Duodenal mucosa (tissue), 2 donors: ENCODE data around the gene AP1B1.

Source experiments
- H3K27ac ChIP-seq: one replicate; pipeline ENCODE4 v1.7.0; 2013; ENCODE audit warnings: low read depth, low read length
- H3K27me3 ChIP-seq, 2 donors: one replicate each; pipeline ENCODE4 v1.7.0; 2013; ENCODE audit warnings: low read length in 2 of 2, control low read depth in 1 of 2; ENCODE audit not compliant: insufficient read depth in 2 of 2, control insufficient read depth in 1 of 2
- H3K36me3 ChIP-seq, 2 donors: one replicate each; pipeline ENCODE4 v1.7.0; 2013; ENCODE audit warnings: low read length in 2 of 2, control low read depth in 1 of 2; ENCODE audit not compliant: insufficient read depth in 2 of 2, control insufficient read depth in 1 of 2
- H3K4me1 ChIP-seq, 2 donors: one replicate each; pipeline ENCODE4 v1.7.0; 2013; ENCODE audit warnings: low read length in 2 of 2, control low read depth in 1 of 2; ENCODE audit not compliant: insufficient read depth in 2 of 2, control insufficient read depth in 1 of 2
- H3K4me3 ChIP-seq, 2 donors: one replicate each; pipeline ENCODE4 v1.7.0; 2013; ENCODE audit warnings: low read length in 2 of 2, low read depth in 1 of 2
- H3K9ac ChIP-seq, 2 donors: one replicate each; pipeline ENCODE4 v1.7.0; 2013; ENCODE audit warnings: low read length in 2 of 2, low read depth in 1 of 2
- H3K9me3 ChIP-seq, 2 donors: one replicate each; pipeline ENCODE4 v1.7.0; 2013; ENCODE audit warnings: low read length in 2 of 2, control low read depth in 1 of 2; ENCODE audit not compliant: control insufficient read depth in 1 of 2

AP1B1 gene

GRCh38 chr22:29302681-29303465 is 85.5 kb downstream of the AP1B1 start:
- Histone ChIP-seq H3K9ac (peak overlapping the region; percentile 15 to 30), H3K36me3 (peaks cover 26 to 34% of the 10 kb centered on the region in 2 donors), H3K4me3 (peak overlapping the region in 1 of 2 donors; percentile 6), H3K9me3 (no peaks in the 10 kb centered on the region), H3K27me3 (no peaks in the 10 kb centered on the region), H3K4me1 (peaks cover 29 to 35% of the 10 kb centered on the region in 2 donors), H3K27ac (peak overlapping the region; percentile 57)

GRCh38 chr22:29302402-29302680 is 86.0 kb downstream of the AP1B1 start:
- no peaks in the 10 kb centered on the region for H3K9me3 ChIP-seq

GRCh38 chr22:29301716-29302401 is 86.5 kb downstream of the AP1B1 start:
- no peak overlapping the region for H3K9ac ChIP-seq
- no peaks in the 10 kb centered on the region for H3K27me3 ChIP-seq

More at GRCh38 chr22:29302402-29302680, 86.0 kb downstream of the AP1B1 start:
- Histone ChIP-seq H3K36me3 (peaks cover 31 to 40% of the 10 kb centered on the region in 2 donors), H3K27ac (no peak overlapping the region), H3K9ac (no peak overlapping the region), H3K4me1 (peaks cover 25 to 30% of the 10 kb centered on the region in 2 donors), H3K4me3 (no peak overlapping the region), H3K27me3 (no peaks in the 10 kb centered on the region)

GRCh38 chr22:29300807-29301601 is 87.4 kb downstream of the AP1B1 start:
- Histone ChIP-seq H3K9me3 (no peaks in the 10 kb centered on the region), H3K4me3 (no peak overlapping the region), H3K9ac (no peak overlapping the region), H3K27ac (no peak overlapping the region), H3K27me3 (no peaks in the 10 kb centered on the region), H3K4me1 (peaks cover 24 to 26% of the 10 kb centered on the region in 2 donors), H3K36me3 (peaks cover 41 to 53% of the 10 kb centered on the region in 2 donors)

More at GRCh38 chr22:29301716-29302401, 86.5 kb downstream of the AP1B1 start:
- peaks cover 35 to 44% of the 10 kb centered on the region in 2 donors for H3K36me3 ChIP-seq
- H3K4me3 ChIP-seq = no peak overlapping the region
- H3K4me1 ChIP-seq = peaks cover 25 to 28% of the 10 kb centered on the region in 2 donors
- H3K9me3 ChIP-seq = no peaks in the 10 kb centered on the region
- H3K27ac ChIP-seq = no peak overlapping the region

GRCh38 chr22:29300467-29300806 is 87.9 kb downstream of the AP1B1 start:
- Histone ChIP-seq H3K9ac (no peak overlapping the region), H3K9me3 (no peaks in the 10 kb centered on the region), H3K27ac (no peak overlapping the region), H3K27me3 (no peaks in the 10 kb centered on the region), H3K4me1 (peaks cover 21 to 24% of the 10 kb centered on the region in 2 donors), H3K36me3 (peaks cover 45 to 59% of the 10 kb centered on the region in 2 donors), H3K4me3 (no peak overlapping the region)

- no peaks in the 10 kb centered on the region for H3K27me3 ChIP-seq
- H3K27ac ChIP-seq = no peak overlapping the region
- peaks cover 49 to 69% of the 10 kb centered on the region in 2 donors for H3K36me3 ChIP-seq
- H3K9ac ChIP-seq = no peak overlapping the region
- H3K9me3 ChIP-seq = no peaks in the 10 kb centered on the region
- H3K4me1 ChIP-seq = peaks cover 21 to 24% of the 10 kb centered on the region in 2 donors
- no peak overlapping the region for H3K4me3 ChIP-seq
These were observed 89.1 kb downstream of the AP1B1 start for GRCh38 chr22:29299136-29299900.

GRCh38 chr22:29298641-29299040 is 89.7 kb downstream of the AP1B1 start:
- H3K9ac ChIP-seq = no peak overlapping the region
- no peaks in the 10 kb centered on the region for H3K27me3 ChIP-seq
- H3K9me3 ChIP-seq = no peaks in the 10 kb centered on the region
- no peak overlapping the region for H3K27ac ChIP-seq
- H3K4me3 ChIP-seq = no peak overlapping the region
- peaks cover 21 to 24% of the 10 kb centered on the region in 2 donors for H3K4me1 ChIP-seq
- H3K36me3 ChIP-seq = peaks cover 51 to 76% of the 10 kb centered on the region in 2 donors

- Histone ChIP-seq H3K9me3 (no peaks in the 10 kb centered on the region), H3K27me3 (no peaks in the 10 kb centered on the region), H3K27ac (no peak overlapping the region), H3K4me1 (no peaks in the 10 kb centered on the region), H3K4me3 (no peak overlapping the region), H3K36me3 (peaks cover 70 to 98% of the 10 kb centered on the region in 2 donors), H3K9ac (no peak overlapping the region)
These were observed 96.0 kb downstream of the AP1B1 start for GRCh38 chr22:29292379-29292778.

GRCh38 chr22:29291215-29291614 is 97.2 kb downstream of the AP1B1 start:
- Histone ChIP-seq H3K27ac (no peak overlapping the region), H3K27me3 (no peaks in the 10 kb centered on the region), H3K9me3 (no peaks in the 10 kb centered on the region), H3K9ac (no peak overlapping the region), H3K4me3 (no peak overlapping the region), H3K4me1 (no peaks in the 10 kb centered on the region), H3K36me3 (peaks cover 65 to 96% of the 10 kb centered on the region in 2 donors)
